ENCODE data around the gene CLEC4F. TPM values are rescaled to one million over a fixed set of nuclear protein-coding genes. Genes with fewer than 3 reads are reported as not detected.

Gene CLEC4F
- total RNA-seq = 10 to 100 TPM in 1 of 2 donors, 1 to 10 TPM in 1; 8.9 to 23.5 TPM

- ATAC-seq (no peak), DNase-seq (ENCODE audit: low spot score) (peak; percentile 16)
- Mint-ChIP-seq H3K27me3 (no peaks in the 10 kb centered on the region), H3K36me3 (peaks cover 9% of the 10 kb centered on the region), H3K27ac (peak within 1 kb of the TSS; percentile 81 to 82), H3K4me3 (peak within 1 kb of the TSS; percentile 41), H3K4me1 (ENCODE audit: low read depth in 2 of 2) (peaks cover 61 to 63% of the 10 kb centered on the region in 2 donors), H3K9me3 (peaks cover 5% of the 10 kb centered on the region)
Observed at GRCh38 chr2:70820499-70820898, at the start of gene CLEC4F. Gene CLEC4F (minus strand): TSS chr2:70820599. CDS start chr2:70820523, 76 bp downstream.

- H3K27me3 Mint-ChIP-seq = peaks cover under 1 to 5% of the 10 kb centered on the region in 2 donors
- no peak for ATAC-seq
- no peaks in the 10 kb centered on the region for H3K9me3 Mint-ChIP-seq
- H3K4me3 Mint-ChIP-seq = no peak overlapping the region
- no peak for DNase-seq (ENCODE audit: low spot score)
- peak overlapping the region in 1 of 2 donors; percentile 86 for H3K27ac Mint-ChIP-seq
- no peaks in the 10 kb centered on the region for H3K36me3 Mint-ChIP-seq
- peaks cover 26 to 36% of the 10 kb centered on the region in 2 donors for H3K4me1 Mint-ChIP-seq (ENCODE audit: low read depth in 2 of 2)
Observed at GRCh38 chr2:70868970-70869369, 48.6 kb upstream of the CLEC4F start.

GRCh38 chr2:70861777-70862625 is 41.6 kb upstream of the CLEC4F start:
- Mint-ChIP-seq H3K4me3 (peak overlapping the region; percentile 78), H3K9me3 (peaks cover 3% of the 10 kb centered on the region), H3K4me1 (ENCODE audit: low read depth in 2 of 2) (peaks cover 68 to 71% of the 10 kb centered on the region in 2 donors), H3K27me3 (no peaks in the 10 kb centered on the region), H3K27ac (peak overlapping the region; percentile 78 to 97), H3K36me3 (peaks cover 21% of the 10 kb centered on the region)
- ATAC-seq = peak; percentile 84 to 91
- DNase-seq (ENCODE audit: low spot score) = peak; percentile 86

GRCh38 chr2:70855667-70856066 is 35.3 kb upstream of the CLEC4F start:
- peak; percentile 74 for DNase-seq (ENCODE audit: low spot score)
- peak overlapping the region; percentile 89 to 97 for H3K27ac Mint-ChIP-seq
- H3K4me1 Mint-ChIP-seq (ENCODE audit: low read depth in 2 of 2) = peaks cover 84 to 93% of the 10 kb centered on the region in 2 donors
- H3K27me3 Mint-ChIP-seq = no peaks in the 10 kb centered on the region
- H3K9me3 Mint-ChIP-seq = peaks cover 7% of the 10 kb centered on the region
- H3K4me3 Mint-ChIP-seq = peak overlapping the region; percentile 74
- peaks cover 21% of the 10 kb centered on the region for H3K36me3 Mint-ChIP-seq
- ATAC-seq = peak; percentile 59 to 63

- Mint-ChIP-seq H3K4me3 (peak overlapping the region; percentile 67), H3K27ac (peak overlapping the region; percentile 89 to 97)
- peak; percentile 60 for DNase-seq (ENCODE audit: low spot score)
Observed at GRCh38 chr2:70854411-70854810, 34.0 kb upstream of the CLEC4F start.

GRCh38 chr2:70852824-70853223 is 32.4 kb upstream of the CLEC4F start:
- peaks cover 7% of the 10 kb centered on the region for H3K9me3 Mint-ChIP-seq
- ATAC-seq (no peak), DNase-seq (ENCODE audit: low spot score) (peak; percentile 8)
- H3K27me3 Mint-ChIP-seq = no peaks in the 10 kb centered on the region
- H3K4me3 Mint-ChIP-seq = peak overlapping the region; percentile 67
- peak overlapping the region; percentile 89 to 97 for H3K27ac Mint-ChIP-seq
- peaks cover 10% of the 10 kb centered on the region for H3K36me3 Mint-ChIP-seq
- peaks cover 85 to 89% of the 10 kb centered on the region in 2 donors for H3K4me1 Mint-ChIP-seq (ENCODE audit: low read depth in 2 of 2)

More at GRCh38 chr2:70854411-70854810, 34.0 kb upstream of the CLEC4F start:
- H3K4me1 Mint-ChIP-seq (ENCODE audit: low read depth in 2 of 2) = peaks cover 82 to 91% of the 10 kb centered on the region in 2 donors
- H3K36me3 Mint-ChIP-seq = peaks cover 13% of the 10 kb centered on the region
- ATAC-seq = no peak
- no peaks in the 10 kb centered on the region for H3K27me3 Mint-ChIP-seq
- H3K9me3 Mint-ChIP-seq = peaks cover 5% of the 10 kb centered on the region

- H3K4me3 Mint-ChIP-seq = peak overlapping the region; percentile 67
- peak overlapping the region; percentile 89 to 97 for H3K27ac Mint-ChIP-seq
- ATAC-seq (peak; percentile 95 to 97), DNase-seq (ENCODE audit: low spot score) (peak; percentile 89)
- H3K4me1 Mint-ChIP-seq (ENCODE audit: low read depth in 2 of 2) = peaks cover 86 to 91% of the 10 kb centered on the region in 2 donors
- H3K27me3 Mint-ChIP-seq = no peaks in the 10 kb centered on the region
- H3K9me3 Mint-ChIP-seq = peaks cover 7% of the 10 kb centered on the region
- H3K36me3 Mint-ChIP-seq = peaks cover 16% of the 10 kb centered on the region
Observed at GRCh38 chr2:70851704-70852103, 31.3 kb upstream of the CLEC4F start.

GRCh38 chr2:70850925-70851324 is 30.5 kb upstream of the CLEC4F start:
- DNase-seq (ENCODE audit: low spot score) (peak; percentile 28), ATAC-seq (no peak)
- H3K27ac Mint-ChIP-seq = peak overlapping the region; percentile 89 to 97
- peaks cover 83 to 84% of the 10 kb centered on the region in 2 donors for H3K4me1 Mint-ChIP-seq (ENCODE audit: low read depth in 2 of 2)
- H3K9me3 Mint-ChIP-seq = peaks cover 10% of the 10 kb centered on the region
- H3K27me3 Mint-ChIP-seq = no peaks in the 10 kb centered on the region
- H3K36me3 Mint-ChIP-seq = peaks cover 23% of the 10 kb centered on the region
- H3K4me3 Mint-ChIP-seq = peak overlapping the region; percentile 67

- no peak overlapping the region for H3K4me3 Mint-ChIP-seq
- peaks cover 17% of the 10 kb centered on the region for H3K9me3 Mint-ChIP-seq
- no peaks in the 10 kb centered on the region for H3K27me3 Mint-ChIP-seq
- H3K4me1 Mint-ChIP-seq (ENCODE audit: low read depth in 2 of 2) = peaks cover 49 to 62% of the 10 kb centered on the region in 2 donors
- DNase-seq (ENCODE audit: low spot score) (peak; percentile 34), ATAC-seq (no peak)
- peaks cover 45% of the 10 kb centered on the region for H3K36me3 Mint-ChIP-seq
- peak overlapping the region; percentile 26 to 67 for H3K27ac Mint-ChIP-seq
Observed at GRCh38 chr2:70842401-70842800, 22.0 kb upstream of the CLEC4F start.

GRCh38 chr2:70837980-70838925 is 17.9 kb upstream of the CLEC4F start:
- no peaks in the 10 kb centered on the region for H3K27me3 Mint-ChIP-seq
- H3K4me3 Mint-ChIP-seq = peak overlapping the region; percentile 66
- peaks cover 11% of the 10 kb centered on the region for H3K36me3 Mint-ChIP-seq
- peaks cover 48 to 66% of the 10 kb centered on the region in 2 donors for H3K4me1 Mint-ChIP-seq (ENCODE audit: low read depth in 2 of 2)
- peak overlapping the region; percentile 73 to 93 for H3K27ac Mint-ChIP-seq
- peak; percentile 65 for DNase-seq (ENCODE audit: low spot score)
- peaks cover 4% of the 10 kb centered on the region for H3K9me3 Mint-ChIP-seq
- peak in 1 of 2 donors; percentile 51 for ATAC-seq

- peak within 1 kb of the TSS; percentile 73 to 93 for H3K27ac Mint-ChIP-seq
- no peak for ATAC-seq
Observed at GRCh38 chr2:70835643-70836042, 15.2 kb upstream of the CLEC4F start, which contains the start of gene CD207. Gene CD207 (minus strand): TSS chr2:70835816. CDS start chr2:70835776, 40 bp downstream.

GRCh38 chr2:70834881-70835280 is 14.5 kb upstream of the CLEC4F start:
- ATAC-seq = no peak
- H3K27ac Mint-ChIP-seq = peak overlapping the region; percentile 69 to 85
- no peak overlapping the region for H3K4me3 Mint-ChIP-seq
- no peaks in the 10 kb centered on the region for H3K9me3 Mint-ChIP-seq
- peak; percentile 13 for DNase-seq (ENCODE audit: low spot score)
- H3K36me3 Mint-ChIP-seq = no peaks in the 10 kb centered on the region
- peaks cover 53 to 75% of the 10 kb centered on the region in 2 donors for H3K4me1 Mint-ChIP-seq (ENCODE audit: low read depth in 2 of 2)
- peaks cover 0 to 3% of the 10 kb centered on the region in 2 donors for H3K27me3 Mint-ChIP-seq

More at GRCh38 chr2:70835643-70836042, 15.2 kb upstream of the CLEC4F start, which contains the start of gene CD207:
- Mint-ChIP-seq H3K9me3 (no peaks in the 10 kb centered on the region), H3K4me3 (no peak within 1 kb of the TSS), H3K27me3 (no peaks in the 10 kb centered on the region), H3K36me3 (no peaks in the 10 kb centered on the region), H3K4me1 (ENCODE audit: low read depth in 2 of 2) (peaks cover 45 to 69% of the 10 kb centered on the region in 2 donors)
- DNase-seq (ENCODE audit: low spot score) = no peak

- no peaks in the 10 kb centered on the region for H3K36me3 Mint-ChIP-seq
- no peaks in the 10 kb centered on the region for H3K9me3 Mint-ChIP-seq
- H3K27ac Mint-ChIP-seq = peak overlapping the region in 1 of 2 donors; percentile 85
- H3K27me3 Mint-ChIP-seq = peaks cover 0 to 3% of the 10 kb centered on the region in 2 donors
- peaks cover 55 to 76% of the 10 kb centered on the region in 2 donors for H3K4me1 Mint-ChIP-seq (ENCODE audit: low read depth in 2 of 2)
- DNase-seq (ENCODE audit: low spot score) (peak; percentile 31), ATAC-seq (no peak)
- no peak overlapping the region for H3K4me3 Mint-ChIP-seq
Observed at GRCh38 chr2:70834106-70834505, 13.7 kb upstream of the CLEC4F start.

All from natural killer cell treated with Interleukin-12 subunit alpha and Interleukin-12 subunit beta and Interleukin-15 and Interleukin-18, amount 100 ng/mL, for 72 hours (primary cell).